GM23338 (cell line): ENCODE measurements around the gene SNX2. TPM values are rescaled to one million over a fixed set of nuclear protein-coding genes. Genes with fewer than 3 reads are reported as not detected.

Experiments
- CREB1 ChIP-seq: fragments of 250-450 bp; sonication (Bioruptor Pico); IDR thresholded peaks from 2 replicates; pipeline ENCODE4 v1.5.0; 2020; ENCODE audit warnings: low read depth, mild to moderate bottlenecking, moderate library complexity
- CTCF ChIP-seq, 2 experiments: fragments of 200-600 bp in 1 of 2; sonication (generic) in 1 of 2; conservative IDR thresholded peaks; 2 replicates each; pipeline versions ENCODE4 v1.5.1 to v1.6.1; 2016 to 2017; ENCODE audit warnings: antibody characterized with exemption in 2 of 2, low read depth in 2 of 2, mild to moderate bottlenecking in 2 of 2, moderate library complexity in 1 of 2
- EZH2 ChIP-seq: fragments of 200-600 bp; sonication (generic); IDR thresholded peaks from one replicate; pipeline ENCODE4 v1.8.0; 2017; ENCODE audit warnings: antibody characterized with exemption, mild to moderate bottlenecking, low read depth; ENCODE audit not compliant: unreplicated experiment
- JUNB ChIP-seq: IDR thresholded peaks from one replicate; pipeline ENCODE4 v1.6.1; 2016; ENCODE audit warnings: antibody characterized with exemption; ENCODE audit not compliant: unreplicated experiment
- NANOG ChIP-seq: IDR thresholded peaks from 2 replicates; pipeline ENCODE4 v1.6.1; 2016; ENCODE audit warnings: antibody characterized with exemption, borderline replicate concordance
- POLR2AphosphoS5 ChIP-seq: IDR thresholded peaks from 2 replicates; pipeline ENCODE4 v1.6.1; 2016; ENCODE audit warnings: antibody characterized with exemption, low read depth
- ZNF114 ChIP-seq: fragments of 250-450 bp; sonication (Bioruptor Pico); IDR thresholded peaks from 2 replicates; pipeline ENCODE4 v1.5.0; 2020; ENCODE audit warnings: mild to moderate bottlenecking, moderate library complexity
- ZNF331 ChIP-seq: fragments of 250-450 bp; sonication (Bioruptor Pico); IDR thresholded peaks from 2 replicates; pipeline ENCODE4 v1.5.0; 2020; ENCODE audit warnings: low read depth, mild to moderate bottlenecking, moderate library complexity
- polyA plus RNA-seq: library from polyadenylated mRNA; unstranded; fragments of >200 nt; fragmentation: Nextera tagmentation; extraction: Ambion mirVana; gene quantifications from 2 replicates; pipeline ENCODE4 v1.2.1, GENCODE V29; 2016
- total RNA-seq: library from RNA; depleted of rRNA; stranded (reverse); fragments of >200 nt; shearing (Covaris generic); gene quantifications from 2 replicates; pipeline ENCODE4 v1.2.3, GENCODE V29; 2014
- TF ChIP-seq, protein P1 (sequence below): fragments of 250-450 bp; sonication (Bioruptor Pico); IDR thresholded peaks from 2 replicates; pipeline ENCODE4 v1.5.0; 2020; ENCODE audit warnings: mild to moderate bottlenecking, moderate library complexity
- TF ChIP-seq, protein P2 (sequence below): IDR thresholded peaks from 2 replicates; pipeline ENCODE4 v1.6.1; 2016; ENCODE audit warnings: antibody characterized with exemption

Gene SNX2
- total and polyA plus RNA-seq, 2 experiments from 2014 or later, result 50.8 to 67.8 TPM

DNA sequence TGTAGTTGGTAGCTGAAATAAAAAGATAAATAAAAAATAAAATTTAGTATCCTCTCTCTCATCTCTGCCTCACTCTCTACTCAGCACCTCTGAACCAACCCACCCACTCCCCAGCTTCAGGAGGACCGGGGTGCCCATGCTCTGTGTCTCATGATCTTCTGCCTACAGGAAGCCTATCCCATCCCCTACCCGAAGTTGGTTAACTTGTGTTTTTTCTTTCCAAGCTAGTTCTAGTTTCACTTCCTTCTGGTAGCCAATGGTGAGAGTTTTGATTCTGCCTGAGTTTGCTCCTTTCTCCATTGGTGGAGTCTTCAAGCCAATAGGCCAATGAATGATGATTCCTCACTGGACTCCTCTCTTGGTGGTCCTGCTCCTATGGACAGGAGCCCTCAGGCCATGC lies 102.6 kb downstream of the SNX2 start (continued):
- TF ChIP-seq, protein P1, sequence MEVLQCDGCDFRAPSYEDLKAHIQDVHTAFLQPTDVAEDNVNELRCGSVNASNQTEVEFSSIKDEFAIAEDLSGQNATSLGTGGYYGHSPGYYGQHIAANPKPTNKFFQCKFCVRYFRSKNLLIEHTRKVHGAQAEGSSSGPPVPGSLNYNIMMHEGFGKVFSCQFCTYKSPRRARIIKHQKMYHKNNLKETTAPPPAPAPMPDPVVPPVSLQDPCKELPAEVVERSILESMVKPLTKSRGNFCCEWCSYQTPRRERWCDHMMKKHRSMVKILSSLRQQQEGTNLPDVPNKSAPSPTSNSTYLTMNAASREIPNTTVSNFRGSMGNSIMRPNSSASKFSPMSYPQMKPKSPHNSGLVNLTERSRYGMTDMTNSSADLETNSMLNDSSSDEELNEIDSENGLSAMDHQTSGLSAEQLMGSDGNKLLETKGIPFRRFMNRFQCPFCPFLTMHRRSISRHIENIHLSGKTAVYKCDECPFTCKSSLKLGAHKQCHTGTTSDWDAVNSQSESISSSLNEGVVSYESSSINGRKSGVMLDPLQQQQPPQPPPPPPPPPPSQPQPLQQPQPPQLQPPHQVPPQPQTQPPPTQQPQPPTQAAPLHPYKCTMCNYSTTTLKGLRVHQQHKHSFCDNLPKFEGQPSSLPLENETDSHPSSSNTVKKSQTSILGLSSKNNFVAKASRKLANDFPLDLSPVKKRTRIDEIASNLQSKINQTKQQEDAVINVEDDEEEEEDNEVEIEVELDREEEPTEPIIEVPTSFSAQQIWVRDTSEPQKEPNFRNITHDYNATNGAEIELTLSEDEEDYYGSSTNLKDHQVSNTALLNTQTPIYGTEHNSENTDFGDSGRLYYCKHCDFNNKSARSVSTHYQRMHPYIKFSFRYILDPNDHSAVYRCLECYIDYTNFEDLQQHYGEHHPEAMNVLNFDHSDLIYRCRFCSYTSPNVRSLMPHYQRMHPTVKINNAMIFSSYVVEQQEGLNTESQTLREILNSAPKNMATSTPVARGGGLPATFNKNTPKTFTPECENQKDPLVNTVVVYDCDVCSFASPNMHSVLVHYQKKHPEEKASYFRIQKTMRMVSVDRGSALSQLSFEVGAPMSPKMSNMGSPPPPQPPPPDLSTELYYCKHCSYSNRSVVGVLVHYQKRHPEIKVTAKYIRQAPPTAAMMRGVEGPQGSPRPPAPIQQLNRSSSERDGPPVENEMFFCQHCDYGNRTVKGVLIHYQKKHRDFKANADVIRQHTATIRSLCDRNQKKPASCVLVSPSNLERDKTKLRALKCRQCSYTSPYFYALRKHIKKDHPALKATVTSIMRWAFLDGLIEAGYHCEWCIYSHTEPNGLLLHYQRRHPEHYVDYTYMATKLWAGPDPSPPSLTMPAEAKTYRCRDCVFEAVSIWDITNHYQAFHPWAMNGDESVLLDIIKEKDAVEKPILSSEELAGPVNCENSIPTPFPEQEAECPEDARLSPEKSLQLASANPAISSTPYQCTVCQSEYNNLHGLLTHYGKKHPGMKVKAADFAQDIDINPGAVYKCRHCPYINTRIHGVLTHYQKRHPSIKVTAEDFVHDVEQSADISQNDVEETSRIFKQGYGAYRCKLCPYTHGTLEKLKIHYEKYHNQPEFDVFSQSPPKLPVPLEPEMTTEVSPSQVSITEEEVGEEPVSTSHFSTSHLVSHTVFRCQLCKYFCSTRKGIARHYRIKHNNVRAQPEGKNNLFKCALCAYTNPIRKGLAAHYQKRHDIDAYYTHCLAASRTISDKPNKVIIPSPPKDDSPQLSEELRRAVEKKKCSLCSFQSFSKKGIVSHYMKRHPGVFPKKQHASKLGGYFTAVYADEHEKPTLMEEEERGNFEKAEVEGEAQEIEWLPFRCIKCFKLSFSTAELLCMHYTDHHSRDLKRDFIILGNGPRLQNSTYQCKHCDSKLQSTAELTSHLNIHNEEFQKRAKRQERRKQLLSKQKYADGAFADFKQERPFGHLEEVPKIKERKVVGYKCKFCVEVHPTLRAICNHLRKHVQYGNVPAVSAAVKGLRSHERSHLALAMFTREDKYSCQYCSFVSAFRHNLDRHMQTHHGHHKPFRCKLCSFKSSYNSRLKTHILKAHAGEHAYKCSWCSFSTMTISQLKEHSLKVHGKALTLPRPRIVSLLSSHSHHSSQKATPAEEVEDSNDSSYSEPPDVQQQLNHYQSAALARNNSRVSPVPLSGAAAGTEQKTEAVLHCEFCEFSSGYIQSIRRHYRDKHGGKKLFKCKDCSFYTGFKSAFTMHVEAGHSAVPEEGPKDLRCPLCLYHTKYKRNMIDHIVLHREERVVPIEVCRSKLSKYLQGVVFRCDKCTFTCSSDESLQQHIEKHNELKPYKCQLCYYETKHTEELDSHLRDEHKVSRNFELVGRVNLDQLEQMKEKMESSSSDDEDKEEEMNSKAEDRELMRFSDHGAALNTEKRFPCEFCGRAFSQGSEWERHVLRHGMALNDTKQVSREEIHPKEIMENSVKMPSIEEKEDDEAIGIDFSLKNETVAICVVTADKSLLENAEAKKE (CRISPR knock-in tag), result no peak
- TF ChIP-seq, protein P2, sequence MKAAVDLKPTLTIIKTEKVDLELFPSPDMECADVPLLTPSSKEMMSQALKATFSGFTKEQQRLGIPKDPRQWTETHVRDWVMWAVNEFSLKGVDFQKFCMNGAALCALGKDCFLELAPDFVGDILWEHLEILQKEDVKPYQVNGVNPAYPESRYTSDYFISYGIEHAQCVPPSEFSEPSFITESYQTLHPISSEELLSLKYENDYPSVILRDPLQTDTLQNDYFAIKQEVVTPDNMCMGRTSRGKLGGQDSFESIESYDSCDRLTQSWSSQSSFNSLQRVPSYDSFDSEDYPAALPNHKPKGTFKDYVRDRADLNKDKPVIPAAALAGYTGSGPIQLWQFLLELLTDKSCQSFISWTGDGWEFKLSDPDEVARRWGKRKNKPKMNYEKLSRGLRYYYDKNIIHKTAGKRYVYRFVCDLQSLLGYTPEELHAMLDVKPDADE, result no peak
- TF ChIP-seq NANOG, result no peak
- no peak for TF ChIP-seq ZNF114 (CRISPR knock-in tag)
- no peak for TF ChIP-seq EZH2
- no peak for TF ChIP-seq CREB1 (CRISPR knock-in tag)
- no peak for TF ChIP-seq POLR2AphosphoS5
- TF ChIP-seq JUNB, result no peak
- no peak for TF ChIP-seq ZNF331
- no peak for TF ChIP-seq CTCF (conservative IDR thresholded peaks at IDR 0.05; ENCODE audit: low read depth in 2 of 2)
